ENCODE data around the gene STARD3.

STARD3 gene

GRCh38 chr17:39621523-39622379 is 15.2 kb upstream of the STARD3 start:
- DNase-seq = peak; percentile 96

- DNase-seq = no peak
Observed at GRCh38 chr17:39622380-39623006, 14.5 kb upstream of the STARD3 start.

GRCh38 chr17:39623356-39623950 is 13.5 kb upstream of the STARD3 start:
- DNase-seq = peak; percentile 90

GRCh38 chr17:39624313-39624712 is 12.6 kb upstream of the STARD3 start:
- no peak for DNase-seq

GRCh38 chr17:39625198-39625785 is 11.7 kb upstream of the STARD3 start:
- DNase-seq = no peak

GRCh38 chr17:39626171-39627046 is 10.5 kb upstream of the STARD3 start, which contains the start of gene PPP1R1B:
Gene PPP1R1B, plus strand, starts transcription at chr17:39626952. Its CDS starts 441 bp downstream, at chr17:39627393.
- peak; percentile 56 for DNase-seq

- DNase-seq = no peak
Observed at GRCh38 chr17:39627047-39627711, 9.8 kb upstream of the STARD3 start.

GRCh38 chr17:39627712-39628516 is 9.0 kb upstream of the STARD3 start:
- peak; percentile 61 for DNase-seq

GRCh38 chr17:39628655-39629493 is 8.1 kb upstream of the STARD3 start:
- DNase-seq = no peak

- no peak for DNase-seq
Observed at GRCh38 chr17:39629494-39629880, 7.5 kb upstream of the STARD3 start.

GRCh38 chr17:39629898-39630297 is 7.0 kb upstream of the STARD3 start:
- no peak for DNase-seq

GRCh38 chr17:39631403-39631802 is 5.5 kb upstream of the STARD3 start:
- DNase-seq = no peak

GRCh38 chr17:39632153-39632941 is 4.6 kb upstream of the STARD3 start:
- no peak for DNase-seq

GRCh38 chr17:39633570-39634183 is 3.3 kb upstream of the STARD3 start:
- DNase-seq = no peak

GRCh38 chr17:39634384-39634871 is 2.5 kb upstream of the STARD3 start:
- peak; percentile 69 for DNase-seq

GRCh38 chr17:39635614-39636176 is 1.2 kb upstream of the STARD3 start:
- DNase-seq = no peak

- DNase-seq = no peak
Observed at GRCh38 chr17:39636587-39636926, 387 bp upstream of the STARD3 start.

GRCh38 chr17:39638317-39638716 is 1.4 kb downstream of the STARD3 start:
- no peak for DNase-seq

Data from retina (tissue), 1 donor.